IMR-90 (cell line): ENCODE measurements around the gene ATG2A. TPM values are rescaled to one million over a fixed set of nuclear protein-coding genes. Genes with fewer than 3 reads are reported as not detected.

Source experiments
- ATAC-seq: fragments of 200-7000 bp; cut with Tn5 transposase; 2 replicates; pipeline ENCODE4 v1.9.1; 2020; ENCODE audit warnings: low read depth, mild to moderate bottlenecking, moderate library complexity
- BruUV-seq: library from RNA; stranded (reverse); fragments of 400-500 nt; replicated peaks from 2 replicates; lab custom pipeline; 2021; lab: Mats Ljungman, UMichigan
- CTCF ChIA-PET: fragments of 300-600 bp; formaldehyde crosslinking; extraction: SDS; loops from one replicate; lab custom pipeline; 2021; ENCODE audit warnings: antibody characterized with exemption; lab: Yijun Ruan, JAX
- POLR2A ChIA-PET: fragments of 300-600 bp; sonication (Branson Sonifier 250); formaldehyde crosslinking; loops from one replicate; lab custom pipeline; 2022; ENCODE audit warnings: antibody characterized with exemption; ENCODE audit not compliant: unreplicated experiment; lab: Charles Lee
- DNase-seq: peaks from one replicate; pipeline ENCODE4 v3.0.0; 2013
- H2AFZ ChIP-seq: replicated peaks from 2 replicates; pipeline ENCODE3; 2013; ENCODE audit warnings: low read length, mild to moderate bottlenecking; ENCODE audit not compliant: poor library complexity
- H2AK5ac ChIP-seq: 2 replicates; pipeline ENCODE4 v1.6.1; 2013; ENCODE audit warnings: low read depth, low read length, inconsistent platforms
- H2AK9ac ChIP-seq: replicated peaks from 2 replicates; pipeline ENCODE3; 2013; ENCODE audit warnings: mild to moderate bottlenecking, low read depth, low read length, moderate library complexity; ENCODE audit not compliant: poor library complexity
- H2BK120ac ChIP-seq: 2 replicates; pipeline ENCODE4 v1.6.1; 2013; ENCODE audit warnings: low read depth, low read length, inconsistent platforms
- H2BK15ac ChIP-seq: 3 replicates; pipeline ENCODE4 v1.6.1; 2013; ENCODE audit warnings: low read depth, low read length, inconsistent platforms
- H2BK20ac ChIP-seq: 2 replicates; pipeline ENCODE4 v1.6.1; 2013; ENCODE audit warnings: low read depth, mild to moderate bottlenecking, inconsistent platforms, low read length, moderate library complexity
- H2BK5ac ChIP-seq: 2 replicates; pipeline ENCODE4 v1.6.1; 2013; ENCODE audit warnings: mild to moderate bottlenecking, low read depth, low read length, inconsistent platforms; ENCODE audit not compliant: poor library complexity, severe bottlenecking
- H3K14ac ChIP-seq: replicated peaks from 2 replicates; pipeline ENCODE4 v1.6.1; 2013; ENCODE audit warnings: low read depth, low read length, inconsistent platforms
- H3K18ac ChIP-seq: 2 replicates; pipeline ENCODE4 v1.6.1; 2013; ENCODE audit warnings: low read depth, low read length, control low read depth
- H3K23ac ChIP-seq: 2 replicates; pipeline ENCODE4 v1.6.1; 2013; ENCODE audit warnings: low read depth, low read length, inconsistent platforms
- H3K27ac ChIP-seq: 2 replicates; pipeline ENCODE4 v1.5.1; 2013; ENCODE audit warnings: mild to moderate bottlenecking, control low read depth, low read length; ENCODE audit not compliant: insufficient read depth
- H3K27me3 ChIP-seq: 2 replicates; pipeline ENCODE4 v1.6.1; 2013; ENCODE audit warnings: low read length; ENCODE audit not compliant: control insufficient read depth, insufficient read depth
- H3K36me3 ChIP-seq: 2 replicates; pipeline ENCODE4 v1.6.1; 2013; ENCODE audit warnings: low read length, mixed read lengths; ENCODE audit not compliant: control insufficient read depth, insufficient read depth
- H3K4ac ChIP-seq: 2 replicates; pipeline ENCODE4 v1.6.1; 2013; ENCODE audit warnings: low read depth, low read length, inconsistent platforms
- H3K4me1 ChIP-seq: 2 replicates; pipeline ENCODE4 v1.6.1; 2013; ENCODE audit warnings: low read length, mixed read lengths; ENCODE audit not compliant: control insufficient read depth, insufficient read depth
- H3K4me2 ChIP-seq: 2 replicates; pipeline ENCODE4 v1.6.1; 2013; ENCODE audit warnings: low read depth, mild to moderate bottlenecking, control low read depth, low read length, moderate library complexity
- H3K4me3 ChIP-seq: 2 replicates; pipeline ENCODE4 v1.5.1; 2013; ENCODE audit warnings: low read depth, mild to moderate bottlenecking, control low read depth, low read length, moderate library complexity; ENCODE audit not compliant: insufficient read depth
- H3K56ac ChIP-seq: 2 replicates; pipeline ENCODE4 v1.6.1; 2013; ENCODE audit warnings: low read length, inconsistent platforms; ENCODE audit not compliant: insufficient read depth; ENCODE audit errors: extremely low read depth
- H3K79me1 ChIP-seq, 2 experiments: 2 replicates each; pipeline ENCODE4 v1.6.1; 2013; ENCODE audit warnings: low read length in 2 of 2, inconsistent platforms in 1 of 2, low read depth in 1 of 2
- H3K9ac ChIP-seq: 2 replicates; pipeline ENCODE4 v1.6.1; 2013; ENCODE audit warnings: low read depth, low read length, control low read depth
- H3K9me1 ChIP-seq: 2 replicates; pipeline ENCODE4 v1.6.1; 2013; ENCODE audit warnings: low read length, inconsistent platforms; ENCODE audit not compliant: insufficient read depth
- H3K9me3 ChIP-seq: 2 replicates; pipeline ENCODE4 v1.6.1; 2013; ENCODE audit warnings: low read length; ENCODE audit not compliant: control insufficient read depth, insufficient read depth
- H4K20me1 ChIP-seq: 2 replicates; pipeline ENCODE4 v1.6.1; 2013; ENCODE audit warnings: low read length, inconsistent platforms; ENCODE audit not compliant: insufficient read depth
- H4K5ac ChIP-seq: 2 replicates; pipeline ENCODE4 v1.6.1; 2013; ENCODE audit warnings: mild to moderate bottlenecking, low read depth, low read length, control low read depth
- H4K8ac ChIP-seq, 2 experiments: 2 replicates each; pipeline ENCODE4 v1.6.1; 2013; ENCODE audit warnings: low read depth in 2 of 2, low read length in 2 of 2, control low read depth in 1 of 2, inconsistent platforms in 1 of 2
- H4K91ac ChIP-seq: 2 replicates; pipeline ENCODE4 v1.6.1; 2013; ENCODE audit warnings: low read depth, low read length, inconsistent platforms; ENCODE audit not compliant: insufficient read depth
- BHLHE40 ChIP-seq: fragments of 150-350 bp; IDR thresholded peaks from 2 replicates; pipeline ENCODE4 v1.6.1; 2016; ENCODE audit warnings: mild to moderate bottlenecking, low read depth, low read length
- CEBPB ChIP-seq: IDR thresholded peaks from 2 replicates; pipeline ENCODE4 v1.6.1; 2012; ENCODE audit warnings: low read depth, low read length, improper control_type of control experiment
- CTCF ChIP-seq: conservative IDR thresholded peaks from 2 replicates; pipeline ENCODE4 v1.5.1; 2012; ENCODE audit warnings: mild to moderate bottlenecking, low read depth, low read length, improper control_type of control experiment
- ELK1 ChIP-seq: fragments of 150-350 bp; IDR thresholded peaks from 2 replicates; pipeline ENCODE4 v1.6.1; 2016; ENCODE audit warnings: low read depth, mild to moderate bottlenecking, low read length, moderate library complexity, borderline replicate concordance
- FOS ChIP-seq: fragments of 150-350 bp; IDR thresholded peaks from 2 replicates; pipeline ENCODE4 v1.6.1; 2016; ENCODE audit warnings: low read depth, low read length
- MAFK ChIP-seq: IDR thresholded peaks from 2 replicates; pipeline ENCODE4 v1.6.1; 2012; ENCODE audit warnings: low read depth, low read length, improper control_type of control experiment
- MAZ ChIP-seq: IDR thresholded peaks from 2 replicates; pipeline ENCODE4 v1.6.1; 2012; ENCODE audit warnings: low read depth, mild to moderate bottlenecking, low read length, improper control_type of control experiment, moderate library complexity, borderline replicate concordance
- RAD21 ChIP-seq: IDR thresholded peaks from 2 replicates; pipeline ENCODE4 v1.6.1; 2012; ENCODE audit warnings: low read length, improper control_type of control experiment
- RCOR1 ChIP-seq: IDR thresholded peaks from 2 replicates; pipeline ENCODE4 v1.6.1; 2012; ENCODE audit warnings: mild to moderate bottlenecking, low read length, improper control_type of control experiment; ENCODE audit not compliant: insufficient replicate concordance
- SMC3 ChIP-seq: fragments of 150-350 bp; IDR thresholded peaks from 2 replicates; pipeline ENCODE4 v1.6.1; 2016; ENCODE audit warnings: low read depth, mild to moderate bottlenecking, antibody characterized with exemption, low read length, moderate library complexity
- USF2 ChIP-seq: fragments of 150-350 bp; IDR thresholded peaks from 2 replicates; pipeline ENCODE4 v1.6.1; 2017; ENCODE audit warnings: mild to moderate bottlenecking, antibody characterized with exemption, low read length, low read depth
- WGBS, 2 experiments: methylation state at CpG; one replicate each; pipeline versions ENCODE4 v1.1.5 to v1.1.7; 2013; ENCODE audit warnings: missing lambda C conversion rate in 2 of 2; ENCODE audit not compliant: insufficient read length in 1 of 2; ENCODE audit errors: extremely low coverage in 2 of 2; 5-methylcytosine and 5-hydroxymethylcytosine counted together
- dilution Hi-C: fragments of 300-500 bp; cut with HindIII; formaldehyde crosslinking; loops from one replicate; pipeline ENCODE4 v1.14.3; 2018; ENCODE audit warnings: low sequenced_read_pairs; ENCODE audit not compliant: unreplicated experiment
- in situ Hi-C: fragments of 300-500 bp; cut with MboI; formaldehyde crosslinking; loops from 3 replicates; pipeline ENCODE4 v1.14.3; 2019; ENCODE audit warnings: low sequenced_read_pairs, inconsistent platforms, mixed read lengths
- intact Hi-C: fragments of 100-400 bp; cut with micrococcal nuclease; formaldehyde crosslinking; loops from 2 replicates; pipeline ENCODE4 v1.10.0; 2022
- polyA plus RNA-seq, 3 experiments: library from polyadenylated mRNA; depleted of rRNA; stranded (reverse); fragments of >200 nt; gene quantifications; 2 replicates each; pipeline ENCODE4 v1.2.3, GENCODE V29; 2012; ENCODE audit warnings: low replicate concordance in 1 of 3
- total RNA-seq: library from RNA; depleted of rRNA; stranded (reverse); fragments of >200 nt; gene quantifications from 2 replicates; pipeline ENCODE4 v1.2.3, GENCODE V29; 2012

The ATG2A gene
- total and polyA plus RNA-seq, 2 of the 4 experiments (the other 2 are of a cell fraction): 3.2 to 10.5 TPM

- H3K4me1 ChIP-seq: peaks cover 27% of the 10 kb centered on the region
- POLR2A ChIA-PET: no interaction called here
These were observed 60.4 kb downstream of the ATG2A start for GRCh38 chr11:64856382-64857227.

More at GRCh38 chr11:64856382-64857227, 60.4 kb downstream of the ATG2A start:
- Histone ChIP-seq H3K18ac (peak overlapping the region; percentile 2), H3K23ac (peak overlapping the region; percentile 83; the same call in 1 of the 2 replicates), H2BK120ac (peak overlapping the region; percentile 95), H3K4ac (peak overlapping the region; percentile 99), H2AK5ac (peak overlapping the region; percentile 100), H3K4me2 (no peak overlapping the region), H4K5ac (no peak overlapping the region), H3K14ac (peak overlapping the region; percentile 98; the same call in 1 of the 2 replicates), H2BK20ac (peak overlapping the region; percentile 69), H2AK9ac (peak overlapping the region; percentile 93), H3K9me1 (peaks cover 28% of the 10 kb centered on the region), H2BK15ac (peak overlapping the region; percentile 99), H3K4me3 (no peak overlapping the region), H3K9ac (no peak overlapping the region), H4K91ac (peak overlapping the region; percentile 97), H4K20me1 (peaks cover 10% of the 10 kb centered on the region), H3K9me3 (no peaks in the 10 kb centered on the region), H2BK5ac (peak overlapping the region; percentile 85), H3K36me3 (peaks cover 52% of the 10 kb centered on the region), H2AFZ (peak overlapping the region; percentile 74), H3K56ac (no peak overlapping the region), H3K79me1 (peaks cover 28 to 86% of the 10 kb centered on the region in 2 experiments), H3K27me3 (no peaks in the 10 kb centered on the region), H4K8ac (peak overlapping the region; percentile 78 to 96; a peak in 3 of 4 replicates), H3K27ac (peak overlapping the region; percentile 74)
- dilution Hi-C loops: no loop called here
- DNase-seq (peak; percentile 85), ATAC-seq (peak; percentile 28)
- BruUV-seq: no TSS peak
- CTCF ChIA-PET: no interaction called here
- TF ChIP-seq USF2 (peak; percentile 32; the same call in 1 of the 2 replicates), RCOR1 (no peak), RAD21 (peak; percentile 21; the same call in 1 of the 2 replicates), MAFK (no peak), ELK1 (no peak), CTCF (peak; percentile 20; the same call in 1 of the 2 replicates), MAZ (peak; percentile 48; the same call in 1 of the 2 replicates), CEBPB (peak; percentile 97), SMC3 (0 out of 2 replicates have a peak, but pooled peaks have one; percentile 14), FOS (peak; percentile 82), BHLHE40 (0 out of 2 replicates have a peak, but pooled peaks have one; percentile 6)
- intact Hi-C loops: no loop called here
- in situ Hi-C loops: no loop called here
- 32% methylated on average over 5 of the region's 20 CpGs; no CpG with 5 or more reads in 1 of the 2 experiments for WGBS, 2 experiments
